GM15510 (cell line): ENCODE measurements around the gene MYCN.

ENCODE experiments used
- POLR2A ChIP-seq: IDR thresholded peaks from 3 replicates; pipeline ENCODE4 v1.6.1; 2011; ENCODE audit warnings: borderline replicate concordance; ENCODE audit not compliant: insufficient read length; ENCODE audit errors: extremely low read depth

The MYCN gene

GRCh38 chr2:15901095-15901807 is 39.1 kb upstream of the MYCN start:
- TF ChIP-seq POLR2A, result no peak

DNA sequence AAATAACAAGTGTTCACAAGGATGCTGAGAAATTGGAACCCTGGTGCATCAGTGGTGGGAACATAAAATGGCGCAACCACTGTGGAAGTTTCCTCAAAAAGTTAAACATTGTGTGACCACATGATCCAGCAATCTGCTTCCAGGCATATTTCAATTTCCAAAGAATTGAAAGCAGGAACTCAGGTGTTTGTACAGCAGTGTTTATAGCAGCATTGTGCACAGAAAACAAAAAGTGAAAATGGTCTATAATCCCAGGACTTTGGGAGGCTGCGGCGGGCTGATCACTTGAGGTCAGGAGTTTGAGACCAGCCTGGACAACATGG is 38.6 kb upstream of the MYCN start:
- TF ChIP-seq POLR2A, result no peak

- no peak for TF ChIP-seq POLR2A
Observed at GRCh38 chr2:15905267-15905645, 35.1 kb upstream of the MYCN start.

GRCh38 chr2:15905986-15906491 is 34.3 kb upstream of the MYCN start:
- TF ChIP-seq POLR2A, result no peak

DNA sequence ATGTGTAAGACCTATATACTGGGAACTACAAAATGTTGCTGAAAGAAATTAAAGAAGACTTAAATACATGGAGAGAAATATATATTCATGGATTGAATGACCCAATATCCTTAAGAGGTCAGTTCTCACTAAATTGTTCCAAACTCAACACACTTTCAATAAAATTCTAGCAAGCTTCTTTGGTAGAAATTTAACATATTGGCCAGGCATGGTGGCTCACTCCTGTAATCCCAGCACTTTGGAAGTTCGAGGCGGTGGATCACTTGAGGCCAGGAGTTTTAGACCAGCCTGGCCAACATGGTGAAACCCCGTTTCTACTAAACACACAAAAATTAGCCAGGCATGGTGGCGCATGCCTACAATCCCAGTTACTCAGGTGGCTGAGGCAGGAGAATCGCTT is 33.6 kb upstream of the MYCN start:
- no peak for TF ChIP-seq POLR2A

DNA sequence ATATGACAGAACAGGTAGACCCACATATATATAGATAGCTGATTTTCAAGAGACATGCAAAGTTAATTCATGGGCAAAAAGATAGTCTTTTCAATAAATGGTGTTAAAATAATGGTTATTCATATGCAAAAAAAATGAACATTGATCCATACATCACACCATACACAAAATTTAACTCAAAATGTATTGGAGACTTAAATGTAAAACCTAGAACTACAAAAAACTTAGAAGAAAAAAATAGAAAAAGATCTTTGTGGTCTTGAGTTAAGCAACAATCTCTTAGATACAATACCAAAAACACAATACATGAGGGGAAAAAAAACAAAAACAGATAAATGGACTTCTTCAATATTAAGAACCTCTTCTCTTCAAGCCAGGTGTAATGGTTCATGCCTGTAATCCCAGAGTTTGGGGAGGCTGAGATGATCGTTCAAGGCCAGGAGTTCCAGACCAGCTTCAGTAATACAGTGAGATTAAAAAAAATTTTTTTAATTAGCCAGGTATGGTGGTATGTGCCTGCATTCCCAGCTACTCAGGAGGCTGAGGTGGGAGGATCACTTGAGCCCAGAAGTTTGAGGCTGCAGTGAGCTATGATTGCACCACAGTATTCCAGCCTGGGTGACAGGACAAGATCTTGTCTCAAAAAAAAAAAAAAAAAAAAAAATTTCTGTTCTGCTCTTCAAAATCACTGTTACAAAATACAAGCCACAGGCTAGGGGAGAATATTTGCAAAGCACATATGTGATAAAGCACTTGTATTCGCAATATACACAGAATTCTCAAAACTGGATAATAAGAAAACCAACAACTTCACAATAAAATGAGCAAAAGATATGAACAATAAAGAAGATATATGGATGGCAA is 32.7 kb upstream of the MYCN start:
- TF ChIP-seq POLR2A, result no peak

DNA sequence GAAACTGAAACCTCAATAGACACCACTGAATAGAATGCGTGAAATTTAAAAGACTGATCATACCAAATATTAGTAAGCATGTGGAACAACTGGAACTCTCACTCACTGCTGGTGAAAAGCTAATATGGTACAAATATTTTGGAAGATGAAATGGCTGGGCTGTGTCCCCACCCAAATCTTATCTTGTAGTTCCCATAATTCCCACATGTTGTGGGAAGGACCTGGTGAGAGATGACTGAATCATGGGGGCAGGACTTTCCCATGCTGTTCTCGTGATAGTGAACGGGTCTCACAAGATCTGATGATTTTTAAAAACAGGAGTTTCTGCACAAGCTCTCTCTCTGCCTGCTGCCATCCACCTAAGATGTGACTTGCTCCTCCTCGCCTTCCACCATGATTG is 32.0 kb upstream of the MYCN start:
- no peak for TF ChIP-seq POLR2A

DNA sequence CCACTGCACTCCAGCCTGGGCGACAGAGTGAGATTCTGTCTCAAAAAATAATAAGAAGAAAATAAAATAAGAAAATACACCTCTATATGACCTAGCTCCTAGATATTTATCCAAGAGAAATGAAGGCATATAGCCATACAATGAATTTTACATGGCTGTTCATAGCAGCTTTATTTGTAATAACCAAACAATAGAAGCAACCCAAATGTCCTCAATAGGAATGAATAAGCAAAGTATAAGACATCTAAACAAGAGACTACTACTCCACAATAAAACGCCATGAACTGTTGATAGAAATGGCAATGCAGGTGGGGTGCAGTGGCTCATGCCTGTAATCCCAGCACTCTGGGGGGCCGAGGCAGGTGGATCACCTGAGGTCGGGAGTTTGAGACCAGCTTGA is 31.2 kb upstream of the MYCN start:
- no peak for TF ChIP-seq POLR2A

DNA sequence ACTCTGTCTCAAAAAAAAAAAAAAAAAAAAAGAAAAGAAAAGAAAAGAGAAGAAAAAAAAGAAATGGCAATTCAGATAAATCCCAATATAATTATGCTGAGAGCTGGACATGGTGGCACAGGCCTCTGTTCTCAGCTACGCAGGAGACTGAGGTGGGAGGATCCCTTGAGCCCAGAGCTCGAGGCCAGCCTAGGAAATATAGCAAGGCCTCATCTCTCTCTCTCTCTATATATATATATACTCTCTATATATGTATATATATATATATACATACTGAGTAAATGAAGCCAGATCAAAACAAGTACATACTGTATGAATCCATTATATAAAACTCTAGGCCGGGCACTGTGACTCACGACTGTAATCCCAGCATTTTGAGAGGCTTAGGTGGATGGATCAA is 30.6 kb upstream of the MYCN start:
- no peak for TF ChIP-seq POLR2A

- no peak for TF ChIP-seq POLR2A
Observed at GRCh38 chr2:15911686-15912085, 28.7 kb upstream of the MYCN start.

GRCh38 chr2:15912203-15912602 is 28.1 kb upstream of the MYCN start:
- no peak for TF ChIP-seq POLR2A

DNA sequence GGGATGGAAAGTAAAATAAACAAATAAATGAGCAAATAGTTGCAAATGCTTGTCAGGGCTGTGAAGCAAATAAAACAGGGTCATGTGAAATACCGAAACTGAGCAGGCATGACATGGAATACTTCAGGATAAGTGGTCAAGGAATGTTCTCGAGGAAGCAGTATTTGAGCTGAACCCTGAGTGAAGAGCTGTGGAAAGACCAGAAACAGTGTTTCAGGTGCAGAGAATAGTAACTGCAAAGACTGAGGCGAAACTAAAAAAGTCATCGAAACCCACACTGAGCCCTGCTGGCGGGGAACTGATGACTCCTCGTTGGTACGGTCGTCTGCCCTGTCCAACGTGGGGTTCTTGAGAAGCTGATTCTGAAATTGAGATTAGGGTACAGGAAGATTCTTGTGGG is 27.2 kb upstream of the MYCN start:
- TF ChIP-seq POLR2A, result no peak

GRCh38 chr2:15914596-15915385 is 25.6 kb upstream of the MYCN start:
- no peak for TF ChIP-seq POLR2A

- TF ChIP-seq POLR2A, result no peak
Observed at GRCh38 chr2:15916336-15916735, 24.0 kb upstream of the MYCN start.

- no peak for TF ChIP-seq POLR2A
Observed at GRCh38 chr2:15918761-15919356, 21.5 kb upstream of the MYCN start.
